NCI-H82 (cell line): ENCODE data around the gene MAD1L1.
A peak's percentile ranks its signal among the peaks of the same experiment; 100 is the strongest.

Experiments used
- DNase-seq: peaks from one replicate; lab custom pipeline; 2025; lab: John Stamatoyannopoulos, UW

The MAD1L1 gene

DNA sequence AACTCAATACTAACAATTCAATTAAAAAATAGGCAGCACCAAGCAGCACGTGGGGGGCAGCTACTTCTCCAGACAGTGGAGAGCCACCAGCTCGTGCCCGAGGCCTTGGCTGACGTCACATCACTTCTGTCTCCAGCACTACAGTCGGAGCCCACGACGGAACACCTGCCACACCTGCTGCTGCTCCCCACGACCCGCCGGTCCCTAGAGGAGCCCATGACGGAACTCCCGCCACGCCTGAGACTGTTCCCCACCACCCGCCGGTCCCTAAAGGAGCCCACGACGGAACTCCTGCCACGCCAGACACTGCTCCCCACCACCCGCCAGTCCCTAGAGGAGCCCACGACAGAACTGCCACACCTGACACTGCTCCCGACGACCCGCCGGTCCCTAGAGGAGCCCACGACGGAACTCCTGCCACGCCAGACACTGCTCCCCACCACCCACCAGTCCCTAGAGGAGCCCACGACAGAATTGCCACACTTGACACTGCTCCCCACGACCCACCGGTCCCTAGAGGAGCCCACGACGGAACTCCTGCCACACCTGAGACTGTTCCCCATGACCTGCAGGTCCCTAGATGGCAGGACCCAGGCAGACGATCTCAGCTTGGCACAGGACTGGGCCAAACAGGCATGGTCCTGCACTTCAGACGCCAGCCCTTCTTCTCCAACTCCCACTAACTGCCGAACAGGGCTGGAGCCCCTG, 304.7 kb downstream of the MAD1L1 start:
- no peak for DNase-seq

DNA sequence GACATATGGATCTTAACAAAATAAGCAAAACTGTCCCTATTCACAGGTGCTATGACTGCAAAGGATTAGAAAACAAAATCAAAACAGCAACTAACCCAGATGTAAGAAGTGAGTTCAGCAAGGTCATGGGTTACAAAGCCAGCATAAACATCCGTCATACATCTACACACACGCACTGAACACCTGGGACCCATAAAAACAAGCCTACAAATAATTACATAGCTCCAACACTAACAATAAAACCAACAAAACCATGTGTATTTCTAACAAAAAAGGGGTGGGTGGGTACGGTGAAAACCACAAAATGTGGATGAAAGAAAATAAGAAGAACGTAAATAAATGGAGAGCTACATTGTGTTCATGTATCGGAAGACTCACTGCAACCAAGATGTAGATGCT, 305.8 kb downstream of the MAD1L1 start:
- DNase-seq, result no peak

DNA sequence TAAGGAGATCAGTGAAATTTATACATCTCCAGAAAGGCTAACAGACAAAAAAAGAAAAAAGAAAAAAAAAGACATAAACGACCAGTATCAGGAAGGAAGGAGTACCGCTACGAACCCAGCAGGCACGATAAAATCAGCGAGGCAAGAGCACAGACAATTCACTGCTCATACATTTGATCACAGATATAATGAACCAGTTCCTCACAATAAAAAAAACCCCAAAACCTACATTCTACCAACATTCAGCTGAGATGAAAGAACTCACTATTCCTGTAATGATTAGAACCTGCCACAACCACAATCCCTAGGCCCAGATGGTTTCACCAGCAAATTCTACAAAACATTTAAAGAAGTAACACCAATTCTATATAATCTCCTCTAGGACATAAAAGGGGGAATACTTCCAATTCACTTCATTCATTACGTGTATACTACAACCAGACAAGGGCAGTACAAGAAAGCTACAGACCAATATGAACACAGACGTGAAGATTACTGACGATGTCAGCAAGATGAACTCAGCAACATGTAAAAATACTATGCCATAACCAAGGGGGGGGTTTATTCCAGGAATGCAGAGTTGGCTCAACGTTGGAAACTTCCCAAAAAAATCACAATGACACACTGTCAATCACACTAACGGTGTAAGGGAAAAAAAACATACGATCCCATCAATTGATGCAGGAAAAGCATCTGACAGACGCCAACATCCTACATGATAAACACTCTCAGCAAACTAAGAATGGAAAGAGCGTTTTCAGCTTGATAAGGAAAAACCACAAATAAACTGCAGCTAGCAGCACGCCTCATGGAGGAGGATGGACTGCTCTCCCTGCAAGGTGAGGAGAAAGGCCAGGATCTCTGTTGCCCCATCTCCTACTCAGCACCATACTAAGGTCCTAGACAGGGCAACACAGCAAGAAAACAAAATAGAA, 306.5 kb downstream of the MAD1L1 start:
- no peak for DNase-seq

DNA sequence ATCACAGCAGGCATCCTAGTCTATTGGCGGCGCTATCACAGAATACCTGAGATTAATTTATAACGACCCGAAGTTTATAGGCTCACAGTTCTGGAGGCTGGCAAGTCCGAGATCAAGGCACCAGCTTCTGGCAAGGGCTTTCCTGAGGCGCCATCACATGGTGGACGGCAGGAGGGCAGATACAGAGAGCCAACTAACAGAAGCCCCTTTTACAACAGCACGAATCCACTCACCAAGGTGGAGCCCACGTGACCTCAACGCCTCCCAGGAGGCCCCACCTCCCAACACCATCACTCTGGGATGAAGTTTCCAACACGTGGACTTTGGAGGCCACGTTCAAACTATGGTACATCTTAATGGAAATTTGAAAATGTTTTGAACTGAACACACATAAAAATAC, 307.4 kb downstream of the MAD1L1 start:
- DNase-seq, result peak; percentile 55

DNA sequence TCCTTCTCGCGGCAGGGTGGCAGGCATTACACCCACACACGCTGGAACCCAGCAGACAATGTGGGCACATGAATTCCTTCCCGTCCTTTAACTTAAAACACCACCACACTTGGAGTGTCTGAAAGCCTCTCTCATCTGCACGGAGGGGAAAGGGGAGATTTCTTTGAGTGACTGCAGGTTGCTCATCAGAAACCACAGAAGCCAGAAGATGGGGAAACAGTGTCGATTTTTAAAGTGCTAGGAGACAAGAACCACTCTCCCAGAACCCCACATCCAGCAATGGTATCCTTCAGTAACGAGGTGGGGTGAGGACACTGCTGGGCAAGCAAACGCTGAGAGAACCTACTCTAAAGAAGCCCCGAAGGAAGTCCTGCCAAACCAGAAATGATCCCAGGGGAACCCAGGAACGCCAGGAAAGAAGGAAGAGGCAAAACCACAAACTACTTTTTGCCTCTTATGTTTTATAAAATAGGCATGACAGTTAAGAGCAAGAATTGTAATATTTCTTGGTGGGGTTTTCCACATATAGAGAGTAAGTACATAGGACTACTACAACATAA, 308.4 kb downstream of the MAD1L1 start:
- no peak for DNase-seq

DNA sequence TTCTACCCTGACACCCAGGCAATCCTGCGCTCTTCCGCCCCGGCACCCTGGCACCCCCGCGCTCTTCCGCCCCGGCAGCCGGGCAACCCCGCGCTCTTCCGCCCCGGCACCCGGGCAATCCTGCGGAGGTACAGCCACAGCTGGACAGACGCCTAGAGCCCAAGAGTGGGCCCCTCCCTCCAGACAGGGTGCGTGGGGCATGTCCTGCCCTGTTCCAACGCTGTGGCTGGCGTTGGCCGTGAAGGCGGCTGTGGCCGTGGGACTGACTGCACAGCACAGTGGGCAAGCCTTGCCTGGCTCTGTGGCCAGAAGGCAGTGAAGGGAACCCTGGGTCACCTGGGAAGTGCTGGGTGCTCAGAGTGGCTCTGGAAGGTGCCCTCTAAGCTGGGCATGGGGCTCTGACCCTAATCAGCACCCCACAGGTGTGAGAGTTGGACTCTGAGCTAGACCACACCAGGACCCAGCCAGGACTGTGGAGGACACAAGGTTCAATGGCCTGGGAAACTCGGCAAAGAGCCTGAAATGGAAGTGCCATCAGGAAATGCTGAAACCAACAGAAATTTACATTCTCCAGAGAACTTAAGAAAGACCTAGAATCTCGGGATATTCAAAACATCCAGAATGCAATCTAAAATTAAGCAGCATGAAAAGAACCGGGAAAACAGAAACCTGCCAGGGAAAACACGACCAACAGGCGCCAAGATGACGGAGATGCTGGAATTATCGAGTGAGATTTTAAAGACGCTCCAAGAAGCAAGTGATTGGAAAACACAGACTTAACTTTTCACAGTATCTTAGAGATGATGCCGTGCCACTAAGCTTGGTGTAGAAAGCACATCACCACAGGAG, 309.1 kb downstream of the MAD1L1 start:
- DNase-seq, result no peak

DNA sequence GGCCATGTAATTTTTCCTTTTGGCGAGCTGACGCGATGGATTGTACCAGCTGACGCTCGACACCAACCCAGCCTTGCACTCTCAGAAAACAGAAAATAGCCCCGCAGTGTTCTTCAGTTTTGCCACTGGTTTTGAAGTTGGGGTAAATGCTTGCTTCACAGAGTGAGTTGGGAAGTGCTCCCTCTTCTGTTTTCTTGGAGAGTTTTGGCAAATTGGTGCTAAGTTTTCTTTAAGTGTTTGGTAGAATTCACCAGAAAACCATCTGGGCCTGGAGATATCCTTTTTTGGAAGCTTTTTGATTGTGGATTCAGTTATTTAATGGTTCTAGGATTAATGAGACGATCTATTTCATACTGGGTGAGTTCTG, 309.9 kb downstream of the MAD1L1 start:
- no peak for DNase-seq

DNA sequence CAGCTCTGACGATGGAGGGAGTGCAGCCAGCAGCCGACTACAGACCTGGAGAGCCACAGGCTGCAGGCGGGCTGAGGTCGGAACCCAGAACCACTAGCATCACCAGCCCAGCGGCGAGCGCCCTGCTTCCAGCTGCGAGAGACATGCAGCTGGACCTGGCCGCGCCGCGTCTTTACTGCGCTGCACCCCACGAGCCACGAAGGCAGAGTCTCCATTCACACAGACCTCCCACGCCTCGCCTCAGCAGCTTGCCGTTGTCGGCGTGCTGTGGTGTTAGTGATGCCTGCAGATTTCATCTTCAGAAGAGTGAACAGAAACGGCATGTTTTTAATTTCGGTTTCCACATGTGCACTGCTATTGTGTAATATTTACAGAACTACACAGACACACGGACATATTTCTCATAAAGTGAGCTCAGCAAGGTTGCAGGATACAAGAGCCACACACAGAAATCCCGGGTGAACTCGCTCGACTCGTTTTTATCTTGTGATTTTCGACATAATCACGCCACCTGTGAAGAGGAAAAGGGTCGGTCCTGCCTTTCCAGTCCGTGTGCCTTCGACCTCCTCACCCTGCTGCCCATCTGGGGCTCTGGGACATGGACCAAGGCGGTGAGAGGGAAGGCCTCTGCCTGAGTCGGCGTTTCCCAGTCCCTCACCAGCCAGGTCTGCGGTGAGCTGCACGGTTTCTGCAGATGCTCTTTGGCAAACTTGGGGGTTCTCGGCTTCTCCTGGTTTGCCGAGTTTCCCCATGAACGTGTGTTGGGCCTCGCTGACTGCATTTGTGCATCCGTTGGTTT, 310.5 kb downstream of the MAD1L1 start:
- no peak for DNase-seq

DNA sequence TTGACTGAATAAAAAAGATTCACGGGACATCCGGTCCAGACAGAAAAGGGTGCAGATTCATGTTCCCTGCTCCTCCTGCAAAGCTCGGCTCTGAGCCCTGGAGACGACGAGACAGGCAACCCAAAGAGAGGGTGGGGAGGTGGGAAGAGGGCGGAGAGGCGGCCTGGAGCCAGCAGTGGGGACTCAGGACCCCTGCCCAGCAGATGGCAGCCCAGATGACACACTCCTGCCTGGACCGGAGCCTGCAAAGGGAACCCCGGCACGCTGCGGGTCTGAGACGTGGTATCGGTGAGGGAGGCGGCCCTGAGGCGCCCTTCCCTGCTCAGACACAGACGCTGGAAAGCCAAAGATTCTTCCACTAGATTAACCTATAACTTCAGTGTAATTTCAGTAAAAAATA, 311.9 kb downstream of the MAD1L1 start:
- DNase-seq, result no peak

DNA sequence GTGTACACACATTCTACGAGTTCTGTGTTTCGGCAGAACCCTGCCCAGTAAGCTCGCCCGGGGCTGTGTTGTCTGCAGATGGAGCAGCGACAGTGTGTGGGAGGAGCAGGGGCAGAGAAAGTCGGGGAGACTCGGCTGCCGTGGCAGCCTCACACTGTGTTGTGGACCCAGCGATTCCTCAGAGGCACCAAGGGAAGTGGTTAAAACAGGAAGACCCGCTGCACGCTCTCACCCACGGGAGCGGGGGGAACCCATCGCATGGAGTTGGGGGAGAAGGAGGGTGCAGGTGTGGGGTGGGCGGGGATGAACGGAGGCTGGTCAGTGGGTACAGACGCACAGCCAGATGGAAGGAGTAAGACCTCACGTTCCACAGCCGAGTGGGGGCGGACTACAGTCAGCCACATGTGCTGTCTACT, 312.5 kb downstream of the MAD1L1 start:
- no peak for DNase-seq

DNA sequence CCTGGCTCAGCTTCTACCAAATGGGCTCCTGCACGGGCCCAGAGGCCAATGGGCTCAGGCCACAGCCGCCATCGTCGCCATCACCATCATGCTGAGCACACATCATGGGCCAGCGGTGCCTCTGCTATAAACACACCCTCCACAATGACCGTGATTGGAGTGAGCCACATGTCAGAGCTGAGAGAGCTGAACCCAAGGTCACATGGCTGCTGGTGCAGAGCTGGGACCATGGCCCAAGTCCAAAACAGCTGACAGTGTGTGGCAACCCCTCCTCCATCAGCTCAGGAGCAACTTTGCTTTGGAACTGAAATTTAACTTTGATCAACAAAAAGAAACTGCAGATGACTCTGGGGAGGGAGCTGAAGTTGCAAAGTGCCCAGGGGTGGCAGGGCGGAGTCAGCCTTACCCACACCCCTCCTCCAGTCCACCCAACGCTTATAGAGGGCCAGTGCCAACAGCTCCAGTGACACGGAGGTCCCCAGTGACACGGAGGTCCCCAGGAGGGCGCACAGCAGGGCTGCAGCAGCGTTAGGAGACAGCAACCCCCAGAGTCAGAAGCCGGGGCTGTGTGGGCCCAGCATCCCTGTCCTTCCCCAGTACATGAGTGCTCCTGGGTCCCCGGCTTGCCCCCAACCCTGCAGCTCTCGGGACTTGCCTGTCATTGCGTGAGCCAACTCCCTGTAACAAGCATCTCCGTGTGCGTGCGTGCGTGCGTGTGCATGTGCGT, 313.0 kb downstream of the MAD1L1 start:
- no peak for DNase-seq

DNA sequence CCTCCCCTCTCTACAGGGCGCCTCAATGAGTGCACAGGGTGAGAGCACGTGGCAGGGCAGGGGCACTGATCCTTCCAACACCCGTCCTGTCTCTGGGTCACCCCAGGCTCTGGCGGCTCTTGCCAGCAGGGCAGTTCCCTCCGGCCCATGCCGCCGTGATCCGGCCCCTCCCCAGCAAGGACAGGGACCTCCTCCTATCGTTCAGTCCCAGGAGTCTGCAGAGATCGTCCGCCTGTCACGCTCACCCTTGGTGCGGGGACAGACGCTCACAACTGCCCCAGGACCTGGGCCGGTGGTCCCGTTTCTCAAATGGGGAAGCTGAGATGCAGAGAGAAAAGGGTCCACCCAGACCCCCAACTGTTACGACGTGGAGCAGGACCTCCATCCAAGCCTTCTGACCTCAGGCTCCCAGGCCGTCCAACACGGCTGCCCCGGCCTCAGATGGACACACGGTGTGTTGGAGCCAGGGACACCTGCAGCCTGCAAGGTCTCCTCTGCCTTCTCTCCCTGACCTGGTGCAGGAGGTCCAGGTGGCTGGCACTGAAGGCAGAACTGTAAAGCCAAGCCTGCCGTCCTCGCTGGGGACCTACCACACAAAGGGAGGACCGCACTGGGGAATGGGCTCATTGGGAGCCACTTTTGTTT, 313.7 kb downstream of the MAD1L1 start:
- no peak for DNase-seq

DNA sequence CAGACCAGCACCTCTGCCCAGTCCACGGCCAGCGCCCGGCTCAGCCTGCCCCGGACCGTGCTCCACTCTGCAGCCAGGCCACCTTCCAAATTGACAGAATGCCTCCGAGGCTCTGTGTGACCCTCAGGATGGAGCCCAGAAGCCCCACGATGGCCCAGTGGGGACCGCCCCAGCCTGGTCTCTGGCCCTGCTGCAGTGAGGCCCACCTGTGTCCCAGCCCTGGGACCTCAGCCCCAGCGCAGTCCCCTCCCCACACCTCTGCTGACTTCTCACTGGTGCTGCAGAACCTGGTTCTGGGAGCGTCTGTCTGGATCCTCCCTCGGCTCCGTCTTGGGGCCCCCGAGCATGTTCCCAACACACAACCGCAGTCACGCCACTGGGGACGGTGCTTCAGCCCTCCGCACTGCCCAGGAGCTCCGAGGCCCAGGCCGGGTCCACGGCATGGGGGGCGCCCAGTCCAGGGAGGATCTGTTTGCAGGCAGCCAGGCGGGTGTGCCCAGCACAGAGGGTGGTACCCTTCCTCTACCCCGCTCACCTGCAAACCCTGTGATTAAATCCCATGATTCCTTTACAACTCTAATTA, 314.6 kb downstream of the MAD1L1 start:
- no peak for DNase-seq

DNA sequence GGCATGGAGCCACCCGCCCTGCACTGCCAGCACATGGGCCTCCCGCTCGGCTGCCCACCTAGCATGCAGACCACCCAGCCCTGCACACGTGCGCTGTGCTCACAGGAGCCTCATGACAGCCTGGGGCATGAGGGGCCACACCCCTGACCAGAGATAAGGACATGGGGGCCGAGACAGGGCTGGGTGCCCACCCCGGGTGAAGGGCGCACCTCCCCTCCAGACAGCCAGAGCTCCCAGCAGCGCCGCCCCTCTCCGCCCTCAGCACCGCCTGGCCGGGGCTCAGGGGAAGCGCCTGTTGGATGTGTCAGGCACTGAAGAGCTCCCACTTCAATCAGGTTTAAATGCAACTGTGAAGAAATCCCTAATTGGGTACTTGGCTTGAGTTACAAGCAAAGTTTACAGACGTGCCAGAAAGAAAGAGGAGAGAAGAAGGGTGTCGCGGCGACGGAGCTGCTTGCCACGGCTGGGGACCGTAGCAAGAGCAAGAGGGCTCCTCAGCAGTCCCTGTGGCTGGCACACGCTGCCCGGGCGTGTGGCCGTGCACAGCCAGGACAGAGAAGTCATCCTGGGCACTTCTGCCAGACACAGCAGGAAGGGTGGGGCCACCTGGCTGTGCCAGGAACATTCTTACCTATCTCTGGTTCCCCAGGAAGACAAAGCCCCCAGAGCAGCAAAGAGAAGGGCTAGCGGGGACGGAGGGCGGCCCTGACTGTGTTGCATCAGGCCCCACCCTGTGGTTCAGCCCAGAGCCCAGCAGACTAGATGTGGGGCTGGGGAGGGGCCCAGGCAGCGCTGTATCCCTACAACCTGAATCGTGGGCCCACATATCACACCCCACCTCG, 315.3 kb downstream of the MAD1L1 start:
- no peak for DNase-seq

DNA sequence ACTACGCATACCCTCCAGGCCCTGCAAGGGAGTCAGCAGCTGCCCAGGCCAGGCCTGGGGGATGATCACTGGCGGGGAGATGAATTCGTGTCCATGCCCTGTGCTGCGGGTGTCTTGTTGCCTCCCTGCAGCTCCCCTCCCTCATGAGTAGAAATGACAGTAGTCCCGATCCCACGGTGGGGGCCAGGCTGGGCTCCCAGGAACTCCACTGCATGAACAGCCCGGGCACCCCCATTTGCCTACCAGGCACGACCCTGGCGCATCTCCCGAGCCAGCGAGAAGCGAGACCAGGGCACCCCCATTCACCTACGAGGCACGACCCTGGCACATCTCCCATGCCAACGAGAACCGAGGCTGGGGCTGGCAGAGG, 316.2 kb downstream of the MAD1L1 start:
- no peak for DNase-seq

DNA sequence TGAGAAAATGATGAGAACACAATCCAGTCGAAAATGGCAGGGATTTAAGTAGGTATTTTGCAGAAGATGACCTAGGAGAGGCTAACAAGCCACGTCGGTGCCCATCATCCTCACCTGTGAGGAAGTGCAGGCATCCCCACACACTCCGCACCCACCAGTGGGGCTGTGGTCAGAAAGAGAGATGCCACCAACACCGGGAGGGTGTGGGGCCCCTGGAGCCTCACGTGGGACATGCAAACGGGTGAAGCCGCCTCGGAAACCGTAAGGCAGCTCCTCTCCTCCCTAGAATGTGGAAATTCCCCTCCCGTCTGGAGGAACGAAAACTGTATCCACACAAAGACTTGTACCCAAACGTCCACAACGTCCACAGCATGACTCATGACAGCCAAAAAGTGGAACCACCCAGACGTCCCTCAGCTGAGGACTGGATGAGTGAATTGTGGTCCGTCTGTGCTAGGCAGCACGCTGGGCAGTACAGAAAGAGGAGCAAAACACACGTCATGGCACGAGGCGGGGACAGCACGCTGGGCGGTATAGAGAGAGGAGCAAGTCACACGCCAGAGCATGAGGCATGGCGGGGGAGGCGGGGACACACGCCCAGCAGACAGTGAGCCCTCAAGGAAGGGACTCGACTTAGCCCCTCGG, 316.7 kb downstream of the MAD1L1 start:
- no peak for DNase-seq

DNA sequence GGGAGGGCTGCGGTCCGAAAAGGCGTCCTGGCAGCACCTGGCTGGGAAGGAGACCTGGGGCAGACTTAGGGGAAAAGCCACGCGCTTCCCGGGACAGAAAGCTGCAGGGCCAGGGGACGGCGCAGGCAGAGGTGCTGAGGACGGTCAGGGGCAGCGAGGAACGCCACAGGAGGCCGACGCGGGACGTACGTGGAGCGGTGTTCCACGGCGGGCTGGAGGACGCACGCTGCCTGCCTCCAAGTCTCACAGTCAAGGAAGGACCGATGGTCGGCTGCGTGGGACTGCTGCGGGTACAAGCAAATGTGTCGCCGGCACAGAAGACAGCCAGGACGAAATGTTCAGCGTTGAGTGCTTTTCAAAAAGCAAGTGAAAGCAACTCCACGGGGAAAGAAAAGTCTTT, 317.4 kb downstream of the MAD1L1 start:
- no peak for DNase-seq

DNA sequence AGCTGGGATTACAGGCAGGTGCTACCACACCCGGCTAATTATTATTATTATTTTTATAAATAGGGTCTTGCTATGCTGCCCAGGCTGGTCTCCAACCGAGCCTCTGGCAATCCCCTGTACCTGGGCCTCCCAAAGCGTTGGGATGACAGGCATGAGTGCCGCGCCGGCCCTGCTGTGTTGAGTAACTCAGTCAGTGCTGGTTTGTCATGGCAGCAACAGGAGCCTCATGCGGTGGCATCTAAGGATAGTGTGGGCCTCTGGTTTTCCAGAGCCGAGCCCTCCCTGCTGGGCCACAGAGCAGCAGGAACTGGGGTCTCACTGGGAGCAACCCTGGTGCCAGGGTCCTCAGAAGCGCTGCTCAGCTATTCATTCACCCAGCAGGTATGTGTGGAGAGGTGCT, 318.0 kb downstream of the MAD1L1 start:
- DNase-seq, result no peak
